A549 (cell line): ENCODE results near the gene CTNNA3. TPM values are rescaled to one million over a fixed set of nuclear protein-coding genes. Genes with fewer than 3 reads are reported as not detected.

ENCODE experiments used
- ATAC-seq, 2 experiments: fragments of 200-7000 bp in 1 of 2; fragments of >200 bp in 1 of 2; cut with Nextera tagmentation in 1 of 2; cut with Tn5 transposase in 1 of 2; 3 replicates each; pipeline versions ENCODE4 v1.8.0 to v1.9.1; 2018 to 2020; ENCODE audit warnings: mild to moderate bottlenecking in 1 of 2, moderate library complexity in 1 of 2
- CTCF ChIA-PET: fragments of 300-600 bp; sonication (Branson Sonifier 250); formaldehyde crosslinking; extraction: SDS; loops from one replicate; lab custom pipeline; 2021; ENCODE audit warnings: antibody characterized with exemption, inconsistent platforms; lab: Yijun Ruan, JAX
- POLR2A ChIA-PET: fragments of 350-600 bp; formaldehyde crosslinking; extraction: SDS; loops from one replicate; lab custom pipeline; 2021; ENCODE audit warnings: antibody characterized with exemption, inconsistent platforms; lab: Yijun Ruan, JAX
- DNase-seq, 2 experiments: peaks; one replicate each; pipeline versions ENCODE4 v3.0.0 to v3.0.0-alpha.2; 2011 to 2016; ENCODE audit warnings: low read depth in 1 of 2, low spot score in 1 of 2
- FAIRE-seq: peaks from 2 replicates; lab custom pipeline; 2011; peaks lifted over from hg19 to GRCh38; lab: Jason Lieb, UNC
- H3K27ac ChIP-seq, 2 experiments: fragments of >200 bp; sonication (Bioruptor Twin); formaldehyde crosslinking; 3 replicates each; pipeline ENCODE4 v1.5.1; 2016 to 2017
- H3K4me1 ChIP-seq: fragments of >200 bp; sonication (Bioruptor Twin); formaldehyde crosslinking; 3 replicates; pipeline ENCODE4 v1.6.1; 2016
- H3K4me2 ChIP-seq: fragments of >200 bp; sonication (Bioruptor Twin); formaldehyde crosslinking; 3 replicates; pipeline ENCODE4 v1.6.1; 2016
- H3K4me3 ChIP-seq: fragments of >200 bp; sonication (Bioruptor Twin); formaldehyde crosslinking; 3 replicates; pipeline ENCODE4 v1.5.1; 2016
- H3K9me3 ChIP-seq: fragments of >200 bp; sonication (Bioruptor Twin); formaldehyde crosslinking; 3 replicates; pipeline ENCODE4 v1.6.1; 2016
- ATOH8 ChIP-seq: fragments of 250-450 bp; sonication (Bioruptor Pico); IDR thresholded peaks from 2 replicates; pipeline ENCODE4 v1.5.0; 2020; ENCODE audit warnings: low read depth, mild to moderate bottlenecking, moderate library complexity
- BCL3 ChIP-seq: fragments of >200 bp; sonication (Bioruptor Twin); formaldehyde crosslinking; IDR thresholded peaks from 3 replicates; pipeline ENCODE4 v1.6.1; 2016
- CBX8 ChIP-seq: fragments of 200-600 bp; sonication (generic); IDR thresholded peaks from 2 replicates; pipeline ENCODE4 v1.6.1; 2016
- CHD2 ChIP-seq: fragments of 150-350 bp; IDR thresholded peaks from 2 replicates; pipeline ENCODE4 v1.6.1; 2014; ENCODE audit warnings: low read length; ENCODE audit not compliant: partially characterized antibody
- CHD4 ChIP-seq: fragments of 200-600 bp; sonication (generic); IDR thresholded peaks from 2 replicates; pipeline ENCODE4 v1.6.1; 2016; ENCODE audit warnings: antibody characterized with exemption, mild to moderate bottlenecking, borderline replicate concordance
- CTCF ChIP-seq: fragments of >200 bp; sonication (Bioruptor Twin); formaldehyde crosslinking; IDR thresholded peaks from 3 replicates; pipeline ENCODE4 v1.5.1; 2016
- EHF ChIP-seq: fragments of 250-450 bp; sonication (Bioruptor Pico); IDR thresholded peaks from 2 replicates; pipeline ENCODE4 v1.5.0; 2020; ENCODE audit warnings: mild to moderate bottlenecking
- EHMT2 ChIP-seq: fragments of 200-600 bp; sonication (generic); IDR thresholded peaks from 2 replicates; pipeline ENCODE4 v1.6.1; 2016; ENCODE audit warnings: antibody characterized with exemption, low read depth, mild to moderate bottlenecking, moderate library complexity
- EP300 ChIP-seq, 2 experiments: fragments of >200 bp; sonication (Bioruptor Twin); formaldehyde crosslinking; IDR thresholded peaks; 2 replicates in 1 of 2; 3 replicates in 1 of 2; pipeline ENCODE4 v1.6.1; 2016 to 2017
- FOSB ChIP-seq: fragments of 250-450 bp; sonication (Bioruptor Pico); IDR thresholded peaks from 2 replicates; pipeline ENCODE4 v1.5.0; 2020; ENCODE audit warnings: mild to moderate bottlenecking, moderate library complexity
- HES2 ChIP-seq: fragments of >200 bp; sonication (Bioruptor Twin); formaldehyde crosslinking; IDR thresholded peaks from 2 replicates; pipeline ENCODE4 v1.6.1; 2016
- HOXA7 ChIP-seq: fragments of 250-450 bp; sonication (Bioruptor Pico); IDR thresholded peaks from 2 replicates; pipeline ENCODE4 v1.5.0; 2020; ENCODE audit warnings: mild to moderate bottlenecking, moderate library complexity
- JUNB ChIP-seq: fragments of >200 bp; sonication (Bioruptor Twin); formaldehyde crosslinking; IDR thresholded peaks from 2 replicates; pipeline ENCODE4 v1.6.1; 2016
- MAX ChIP-seq: IDR thresholded peaks from 2 replicates; pipeline ENCODE4 v1.6.1; 2012
- NPAS2 ChIP-seq: fragments of 250-450 bp; sonication (Bioruptor Pico); IDR thresholded peaks from 2 replicates; pipeline ENCODE4 v1.8.0; 2022; ENCODE audit warnings: mild to moderate bottlenecking, moderate library complexity, borderline replicate concordance
- NR3C1 ChIP-seq: fragments of >200 bp; sonication (Bioruptor Twin); formaldehyde crosslinking; IDR thresholded peaks from 3 replicates; pipeline ENCODE4 v1.6.1; 2017
- PBX3 ChIP-seq: IDR thresholded peaks from 2 replicates; pipeline ENCODE4 v1.6.1; 2012
- RAD21 ChIP-seq, 2 experiments: fragments of >200 bp in 1 of 2; sonication (Bioruptor Twin) in 1 of 2; formaldehyde crosslinking in 1 of 2; IDR thresholded peaks in 1 of 2; conservative IDR thresholded peaks in 1 of 2; 2 replicates in 1 of 2; 3 replicates in 1 of 2; pipeline ENCODE4 v1.6.1; 2012 to 2018; ENCODE audit warnings: inconsistent platforms in 1 of 2
- RCOR1 ChIP-seq: fragments of 150-350 bp; IDR thresholded peaks from 2 replicates; pipeline ENCODE4 v1.6.1; 2014; ENCODE audit warnings: antibody characterized with exemption, low read length, low read depth
- RFX5 ChIP-seq: fragments of 450-650 bp; IDR thresholded peaks from 2 replicates; pipeline ENCODE4 v1.7.1; 2014; ENCODE audit warnings: antibody characterized with exemption, mild to moderate bottlenecking, moderate library complexity
- ZFP36 ChIP-seq: fragments of 450-650 bp; IDR thresholded peaks from 2 replicates; pipeline ENCODE4 v1.6.1; 2014; ENCODE audit warnings: borderline replicate concordance; ENCODE audit not compliant: partially characterized antibody
- ZSCAN20 ChIP-seq: fragments of 250-450 bp; sonication (Bioruptor Pico); IDR thresholded peaks from 2 replicates; pipeline ENCODE4 v1.8.0; 2022; ENCODE audit warnings: mild to moderate bottlenecking, moderate library complexity
- WGBS: methylation state at CpG from one replicate; pipeline ENCODE4 v1.1.6; 2017; ENCODE audit errors: missing lambda C conversion rate; 5-methylcytosine and 5-hydroxymethylcytosine counted together
- polyA plus RNA-seq, 4 experiments: library from polyadenylated mRNA; depleted of rRNA in 3 of 4; stranded (reverse); fragments of >200 nt; fragmentation: RNase III in 1 of 4; extraction: RNeasy Plus Mini Kit Qiagen cat#74134 plus additional on column Dnase treatment in 1 of 4; gene quantifications; 2 replicates in 3 of 4; 3 replicates in 1 of 4; pipeline ENCODE4 v1.2.3, GENCODE V29; 2011 to 2017

Gene CTNNA3
- polyA plus RNA-seq, 2 of the 4 experiments (the other 2 are of a cell fraction): not detected

GRCh38 chr10:66281327-66281726 lies 1414.7 kb downstream of the CTNNA3 start:
- ATAC-seq (no peak), DNase-seq (no peak), FAIRE-seq (no peak)
- no peak overlapping the region for H3K4me2 ChIP-seq
- ChIA-PET POLR2A (no interaction called here), CTCF (no interaction called here)
- H3K27ac ChIP-seq: no peak overlapping the region
- H3K4me1 ChIP-seq: no peaks in the 10 kb centered on the region
- H3K4me3 ChIP-seq: no peak overlapping the region
- WGBS: 2% methylated on average over 1 of the region's 1 CpG
- TF ChIP-seq EHMT2 (no peak), FOSB (CRISPR knock-in tag) (no peak), RAD21 (conservative IDR thresholded peaks at IDR 0.05 in 1 of 2, IDR thresholded peaks at IDR 0.05 in 1 of 2) (no peak), NR3C1 (no peak), ZSCAN20 (no peak), EP300 (IDR thresholded peaks at IDR 0.05) (no peak), CBX8 (no peak)
- H3K9me3 ChIP-seq: no peaks in the 10 kb centered on the region

- H3K27ac ChIP-seq: no peak overlapping the region
- H3K9me3 ChIP-seq: no peaks in the 10 kb centered on the region
- TF ChIP-seq EHMT2 (no peak), NR3C1 (no peak), ATOH8 (CRISPR knock-in tag) (no peak), EHF (CRISPR knock-in tag) (no peak), RFX5 (no peak), FOSB (CRISPR knock-in tag) (no peak), NPAS2 (CRISPR knock-in tag) (no peak), JUNB (no peak), RCOR1 (no peak), PBX3 (no peak), CHD4 (no peak), CTCF (no peak), CHD2 (no peak)
- no peak for DNase-seq
- FAIRE-seq: no peak
- H3K4me1 ChIP-seq: no peaks in the 10 kb centered on the region
- CTCF ChIA-PET: no interaction called here
- 2% methylated on average over 4 of the region's 4 CpGs for WGBS
- ATAC-seq: no peak
- no peak overlapping the region for H3K4me3 ChIP-seq
- POLR2A ChIA-PET: no interaction called here
- H3K4me2 ChIP-seq: no peak overlapping the region
These were observed 1418.5 kb downstream of the CTNNA3 start for GRCh38 chr10:66277481-66277880.

GRCh38 chr10:66273966-66274519 lies 1422.0 kb downstream of the CTNNA3 start:
- Histone ChIP-seq H3K4me3 (no peak overlapping the region), H3K27ac (no peak overlapping the region), H3K9me3 (no peaks in the 10 kb centered on the region), H3K4me1 (no peaks in the 10 kb centered on the region), H3K4me2 (no peak overlapping the region)
- FAIRE-seq: no peak
- TF ChIP-seq BCL3: no peak
- no peak for TF ChIP-seq CHD2
- no peak for TF ChIP-seq HES2
- TF ChIP-seq ZFP36: no peak
- TF ChIP-seq MAX: no peak
- TF ChIP-seq HOXA7 (CRISPR knock-in tag): no peak
- ChIA-PET POLR2A (no interaction called here), CTCF (no interaction called here)
- DNase-seq: no peak
- ATAC-seq: no peak
- WGBS: 6% methylated on average over 3 of the region's 3 CpGs
